IPS-18a (cell line): Measurements from ENCODE around the gene ADRA2B.

ENCODE experiments used
- H3K27ac ChIP-seq: one replicate; pipeline ENCODE4 v1.5.1; 2013; ENCODE audit warnings: low read length
- H3K27me3 ChIP-seq: one replicate; pipeline ENCODE4 v1.6.1; 2013; ENCODE audit warnings: mild to moderate bottlenecking, low read length; ENCODE audit not compliant: control insufficient read depth, insufficient read depth
- H3K36me3 ChIP-seq: one replicate; pipeline ENCODE4 v1.6.1; 2013; ENCODE audit warnings: low read depth, low read length; ENCODE audit not compliant: control insufficient read depth
- H3K4me1 ChIP-seq: one replicate; pipeline ENCODE4 v1.6.1; 2013; ENCODE audit warnings: low read depth, low read length; ENCODE audit not compliant: control insufficient read depth
- H3K4me3 ChIP-seq: one replicate; pipeline ENCODE4 v1.5.1; 2013; ENCODE audit warnings: low read length
- H3K9ac ChIP-seq: one replicate; pipeline ENCODE4 v1.6.1; 2013; ENCODE audit warnings: mild to moderate bottlenecking, low read length, moderate library complexity
- H3K9me3 ChIP-seq: one replicate; pipeline ENCODE4 v1.6.1; 2013; ENCODE audit warnings: low read depth, low read length; ENCODE audit not compliant: control insufficient read depth

Gene ADRA2B

GRCh38 chr2:96105152-96105915 is 11.0 kb downstream of the ADRA2B start:
- H3K27me3 ChIP-seq: no peaks in the 10 kb centered on the region
- H3K9ac ChIP-seq: no peak overlapping the region
- peaks cover 14% of the 10 kb centered on the region for H3K4me1 ChIP-seq
- no peak overlapping the region for H3K27ac ChIP-seq
- no peaks in the 10 kb centered on the region for H3K36me3 ChIP-seq
- H3K9me3 ChIP-seq: no peaks in the 10 kb centered on the region
- no peak overlapping the region for H3K4me3 ChIP-seq

GRCh38 chr2:96104487-96104861 is 11.9 kb downstream of the ADRA2B start:
- no peak overlapping the region for H3K4me3 ChIP-seq
- H3K27me3 ChIP-seq: no peaks in the 10 kb centered on the region
- no peaks in the 10 kb centered on the region for H3K9me3 ChIP-seq
- H3K36me3 ChIP-seq: no peaks in the 10 kb centered on the region
- H3K4me1 ChIP-seq: peaks cover 14% of the 10 kb centered on the region
- no peak overlapping the region for H3K27ac ChIP-seq
- no peak overlapping the region for H3K9ac ChIP-seq

- H3K9ac ChIP-seq: no peak overlapping the region
- no peak overlapping the region for H3K27ac ChIP-seq
Observed at GRCh38 chr2:96103761-96104486, 12.4 kb downstream of the ADRA2B start.

GRCh38 chr2:96103187-96103601 is 13.2 kb downstream of the ADRA2B start:
- H3K4me1 ChIP-seq: peaks cover 6% of the 10 kb centered on the region
- no peak overlapping the region for H3K27ac ChIP-seq
- H3K4me3 ChIP-seq: no peak overlapping the region
- no peaks in the 10 kb centered on the region for H3K27me3 ChIP-seq
- no peaks in the 10 kb centered on the region for H3K36me3 ChIP-seq
- no peaks in the 10 kb centered on the region for H3K9me3 ChIP-seq
- H3K9ac ChIP-seq: no peak overlapping the region

More at GRCh38 chr2:96103761-96104486, 12.4 kb downstream of the ADRA2B start:
- no peaks in the 10 kb centered on the region for H3K27me3 ChIP-seq
- no peaks in the 10 kb centered on the region for H3K9me3 ChIP-seq
- H3K4me3 ChIP-seq: no peak overlapping the region
- H3K4me1 ChIP-seq: peaks cover 13% of the 10 kb centered on the region
- no peaks in the 10 kb centered on the region for H3K36me3 ChIP-seq

GRCh38 chr2:96102596-96103186 is 13.7 kb downstream of the ADRA2B start:
- Histone ChIP-seq H3K27ac (no peak overlapping the region), H3K36me3 (no peaks in the 10 kb centered on the region), H3K27me3 (no peaks in the 10 kb centered on the region), H3K4me1 (peaks cover under 1% of the 10 kb centered on the region), H3K9me3 (no peaks in the 10 kb centered on the region), H3K4me3 (no peak overlapping the region), H3K9ac (no peak overlapping the region)

- no peaks in the 10 kb centered on the region for H3K27me3 ChIP-seq
- H3K4me3 ChIP-seq: no peak overlapping the region
- H3K27ac ChIP-seq: no peak overlapping the region
- no peaks in the 10 kb centered on the region for H3K4me1 ChIP-seq
- H3K9ac ChIP-seq: no peak overlapping the region
- no peaks in the 10 kb centered on the region for H3K36me3 ChIP-seq
- no peaks in the 10 kb centered on the region for H3K9me3 ChIP-seq
Observed at GRCh38 chr2:96100893-96101304, 15.5 kb downstream of the ADRA2B start.

GRCh38 chr2:96099861-96100798 is 16.2 kb downstream of the ADRA2B start:
- no peak overlapping the region for H3K9ac ChIP-seq
- H3K4me1 ChIP-seq: no peaks in the 10 kb centered on the region
- no peak overlapping the region for H3K27ac ChIP-seq

GRCh38 chr2:96098900-96099590 is 17.3 kb downstream of the ADRA2B start:
- Histone ChIP-seq H3K36me3 (no peaks in the 10 kb centered on the region), H3K4me3 (no peak overlapping the region), H3K27me3 (no peaks in the 10 kb centered on the region), H3K4me1 (no peaks in the 10 kb centered on the region), H3K9ac (no peak overlapping the region), H3K9me3 (no peaks in the 10 kb centered on the region), H3K27ac (no peak overlapping the region)

More at GRCh38 chr2:96099861-96100798, 16.2 kb downstream of the ADRA2B start:
- H3K9me3 ChIP-seq: no peaks in the 10 kb centered on the region
- H3K36me3 ChIP-seq: no peaks in the 10 kb centered on the region
- H3K27me3 ChIP-seq: no peaks in the 10 kb centered on the region
- H3K4me3 ChIP-seq: no peak overlapping the region

GRCh38 chr2:96097951-96098823 is 18.2 kb downstream of the ADRA2B start:
- H3K27ac ChIP-seq: no peak overlapping the region
- no peaks in the 10 kb centered on the region for H3K36me3 ChIP-seq
- no peak overlapping the region for H3K4me3 ChIP-seq
- H3K9me3 ChIP-seq: no peaks in the 10 kb centered on the region
- H3K27me3 ChIP-seq: no peaks in the 10 kb centered on the region
- H3K4me1 ChIP-seq: no peaks in the 10 kb centered on the region
- no peak overlapping the region for H3K9ac ChIP-seq

GRCh38 chr2:96097441-96097840 is 18.9 kb downstream of the ADRA2B start:
- Histone ChIP-seq H3K4me3 (no peak overlapping the region), H3K9ac (no peak overlapping the region), H3K36me3 (no peaks in the 10 kb centered on the region), H3K9me3 (no peaks in the 10 kb centered on the region), H3K27ac (no peak overlapping the region), H3K27me3 (no peaks in the 10 kb centered on the region), H3K4me1 (no peaks in the 10 kb centered on the region)
